Measurements from ENCODE around the gene DDX6.

- TF ChIP-seq EZH2 (IDR thresholded peaks at IDR 0.05; ENCODE audit: borderline replicate concordance, insufficient read depth, low read depth, low read length, poor library complexity, severe bottlenecking): no peak
- TF ChIP-seq CTCF (IDR thresholded peaks at IDR 0.05): no peak
Observed at GRCh38 chr11:118708296-118708695, 82.7 kb downstream of the DDX6 start.

Data from B cell (primary cell).